ENCODE measurements around the gene MYG1.

- no peak for TF ChIP-seq POLR2A (IDR thresholded peaks at IDR 0.05)
- TF ChIP-seq, protein P1, sequence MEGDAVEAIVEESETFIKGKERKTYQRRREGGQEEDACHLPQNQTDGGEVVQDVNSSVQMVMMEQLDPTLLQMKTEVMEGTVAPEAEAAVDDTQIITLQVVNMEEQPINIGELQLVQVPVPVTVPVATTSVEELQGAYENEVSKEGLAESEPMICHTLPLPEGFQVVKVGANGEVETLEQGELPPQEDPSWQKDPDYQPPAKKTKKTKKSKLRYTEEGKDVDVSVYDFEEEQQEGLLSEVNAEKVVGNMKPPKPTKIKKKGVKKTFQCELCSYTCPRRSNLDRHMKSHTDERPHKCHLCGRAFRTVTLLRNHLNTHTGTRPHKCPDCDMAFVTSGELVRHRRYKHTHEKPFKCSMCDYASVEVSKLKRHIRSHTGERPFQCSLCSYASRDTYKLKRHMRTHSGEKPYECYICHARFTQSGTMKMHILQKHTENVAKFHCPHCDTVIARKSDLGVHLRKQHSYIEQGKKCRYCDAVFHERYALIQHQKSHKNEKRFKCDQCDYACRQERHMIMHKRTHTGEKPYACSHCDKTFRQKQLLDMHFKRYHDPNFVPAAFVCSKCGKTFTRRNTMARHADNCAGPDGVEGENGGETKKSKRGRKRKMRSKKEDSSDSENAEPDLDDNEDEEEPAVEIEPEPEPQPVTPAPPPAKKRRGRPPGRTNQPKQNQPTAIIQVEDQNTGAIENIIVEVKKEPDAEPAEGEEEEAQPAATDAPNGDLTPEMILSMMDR (IDR thresholded peaks at IDR 0.05 in 4 of 5, conservative IDR thresholded peaks at IDR 0.05 in 1 of 5) = no peak
These were observed 45.0 kb downstream of the MYG1 start for GRCh38 chr12:53344487-53344823.

Data from gastrocnemius medialis (tissue), 4 donors.